HG02623 (cell line): ENCODE data around the gene DDX56.

ENCODE experiments used
- ATAC-seq: cut with Tn5 transposase; IDR thresholded peaks from one replicate; pipeline ENCODE4 v1.9.1; 2021; ENCODE audit warnings: moderate library complexity; ENCODE audit not compliant: unreplicated experiment

Gene DDX56, protein sequence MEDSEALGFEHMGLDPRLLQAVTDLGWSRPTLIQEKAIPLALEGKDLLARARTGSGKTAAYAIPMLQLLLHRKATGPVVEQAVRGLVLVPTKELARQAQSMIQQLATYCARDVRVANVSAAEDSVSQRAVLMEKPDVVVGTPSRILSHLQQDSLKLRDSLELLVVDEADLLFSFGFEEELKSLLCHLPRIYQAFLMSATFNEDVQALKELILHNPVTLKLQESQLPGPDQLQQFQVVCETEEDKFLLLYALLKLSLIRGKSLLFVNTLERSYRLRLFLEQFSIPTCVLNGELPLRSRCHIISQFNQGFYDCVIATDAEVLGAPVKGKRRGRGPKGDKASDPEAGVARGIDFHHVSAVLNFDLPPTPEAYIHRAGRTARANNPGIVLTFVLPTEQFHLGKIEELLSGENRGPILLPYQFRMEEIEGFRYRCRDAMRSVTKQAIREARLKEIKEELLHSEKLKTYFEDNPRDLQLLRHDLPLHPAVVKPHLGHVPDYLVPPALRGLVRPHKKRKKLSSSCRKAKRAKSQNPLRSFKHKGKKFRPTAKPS

DNA sequence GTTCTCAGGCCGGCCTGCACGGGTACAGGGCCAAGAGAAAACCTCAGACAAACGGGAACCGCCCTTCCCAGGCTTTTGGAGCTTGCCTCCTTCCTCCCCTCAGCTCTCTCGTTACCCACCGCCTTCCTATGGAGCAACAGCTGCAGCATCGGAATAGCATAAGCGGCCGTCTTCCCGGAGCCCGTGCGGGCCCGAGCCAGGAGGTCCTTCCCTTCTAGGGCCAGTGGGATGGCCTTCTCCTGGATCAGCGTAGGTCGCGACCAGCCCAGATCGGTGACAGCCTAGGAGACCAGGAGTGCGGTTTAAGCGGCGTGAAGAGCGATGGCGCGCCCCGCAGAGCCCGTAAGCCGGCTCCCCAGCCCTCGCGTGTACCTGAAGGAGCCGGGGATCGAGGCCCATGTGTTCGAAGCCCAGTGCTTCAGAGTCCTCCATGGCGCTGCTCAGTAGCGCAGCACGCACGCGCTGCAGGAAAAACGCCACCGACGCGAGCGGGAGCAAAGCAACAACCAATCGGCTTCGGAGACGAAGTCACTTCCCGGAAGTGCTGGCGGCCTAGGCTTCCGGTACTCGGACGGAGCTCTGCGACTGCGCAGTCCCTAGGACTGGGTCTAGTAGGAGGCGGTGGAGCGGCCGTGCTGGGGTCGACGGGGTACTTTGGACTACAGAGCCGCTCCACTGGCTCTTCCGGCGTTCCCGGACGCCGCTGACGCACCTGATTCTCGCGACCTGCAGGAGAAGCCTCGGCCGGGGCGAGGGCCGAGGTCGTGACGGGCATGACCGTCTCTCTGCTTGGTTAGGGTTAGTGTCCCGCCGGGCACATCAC, at the start of gene DDX56:
Gene DDX56 (minus strand): TSS at position 445 of the 823 bp plus-strand sequence. CDS start 13 bp downstream, at position 432.
- peak; percentile 95 for ATAC-seq

DNA sequence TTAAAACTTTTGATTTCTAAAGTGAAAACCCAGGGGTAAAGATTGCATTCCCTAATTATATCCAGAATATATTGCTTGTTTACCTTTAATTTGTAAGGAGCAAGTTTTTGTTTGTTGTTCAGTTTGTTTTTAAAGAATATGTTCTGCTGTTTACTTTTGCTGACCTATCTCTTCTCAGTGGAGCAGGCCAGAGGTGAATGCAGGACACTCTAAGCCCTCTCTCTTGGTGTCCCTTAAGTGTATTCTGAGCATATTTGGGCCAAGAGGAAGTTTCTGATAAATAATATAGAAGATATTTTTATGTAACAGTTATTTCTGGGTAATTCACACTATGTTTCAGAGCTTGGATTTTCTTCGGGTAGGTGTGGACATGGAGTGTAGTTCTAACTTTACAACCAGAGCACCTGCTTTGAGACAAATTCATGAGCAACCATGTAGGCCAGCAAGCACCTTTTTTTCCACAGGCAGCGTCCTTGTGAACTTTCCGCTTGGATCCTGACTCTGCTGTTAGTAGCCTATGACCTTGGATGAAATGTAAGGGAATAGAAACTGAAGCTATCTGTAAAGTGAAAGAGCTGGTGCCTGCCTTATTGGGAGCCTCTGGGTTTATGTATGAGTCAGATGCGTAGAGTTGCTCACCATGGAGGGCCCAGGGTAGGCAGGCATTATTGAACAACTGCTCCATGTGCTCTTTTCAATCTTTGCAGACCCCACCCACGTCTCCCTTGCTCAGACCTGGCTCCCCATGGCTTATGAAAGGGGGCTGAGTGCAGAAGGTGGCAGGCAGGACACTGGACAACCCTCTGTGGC, 48.8 kb upstream of the DDX56 start:
- ATAC-seq, result peak; percentile 61

DNA sequence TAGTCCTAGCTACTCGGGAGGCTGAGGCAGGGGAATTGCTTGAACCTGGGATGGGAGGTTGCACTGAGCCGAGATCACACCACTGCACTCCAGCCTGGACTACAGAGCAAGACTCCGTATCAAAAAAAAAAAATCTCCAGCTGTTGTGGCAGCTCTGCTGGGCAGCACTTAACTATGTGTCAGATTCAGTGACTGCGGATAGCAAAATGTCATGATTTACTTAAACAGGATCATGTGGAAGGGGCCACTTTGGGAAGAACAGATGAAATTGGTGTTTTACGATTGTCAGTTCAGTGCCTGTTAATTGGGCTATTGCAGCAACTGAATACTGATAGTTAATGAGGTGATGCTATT, 48.0 kb upstream of the DDX56 start:
- no peak for ATAC-seq

DNA sequence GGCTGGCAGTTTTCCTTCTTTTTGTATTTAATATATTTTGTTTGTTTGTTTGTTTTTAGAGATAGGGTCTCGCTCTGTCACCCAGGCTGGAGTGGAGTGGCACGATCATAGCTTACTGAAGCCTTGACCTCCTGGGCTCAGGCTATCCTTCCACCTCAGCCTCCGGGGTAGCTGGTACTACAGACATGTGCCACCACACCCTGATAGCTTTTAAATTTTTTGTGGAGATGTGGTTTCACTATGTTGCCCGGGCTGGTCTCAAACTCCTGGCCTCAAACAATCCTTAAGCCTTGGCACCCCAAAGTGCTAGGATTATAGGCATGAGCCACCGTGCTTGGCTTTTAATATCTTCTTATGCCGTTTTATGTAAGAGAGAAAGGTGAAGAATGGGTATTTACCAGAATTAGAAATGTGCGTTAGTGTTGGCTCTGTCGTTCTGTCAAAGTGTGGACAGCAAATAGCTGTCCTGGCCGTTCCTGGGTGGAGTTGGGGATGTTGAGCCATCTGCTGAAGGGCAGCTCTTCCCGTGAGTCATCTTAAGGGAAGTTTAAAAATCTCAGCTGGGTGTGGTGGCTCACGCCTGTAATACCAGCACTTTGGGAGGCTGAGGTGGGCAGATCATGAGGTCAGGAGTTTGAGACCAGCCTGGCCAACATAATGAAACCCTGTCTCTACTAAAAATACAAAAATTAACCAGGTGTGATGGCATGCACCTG, 47.5 kb upstream of the DDX56 start:
- no peak for ATAC-seq

DNA sequence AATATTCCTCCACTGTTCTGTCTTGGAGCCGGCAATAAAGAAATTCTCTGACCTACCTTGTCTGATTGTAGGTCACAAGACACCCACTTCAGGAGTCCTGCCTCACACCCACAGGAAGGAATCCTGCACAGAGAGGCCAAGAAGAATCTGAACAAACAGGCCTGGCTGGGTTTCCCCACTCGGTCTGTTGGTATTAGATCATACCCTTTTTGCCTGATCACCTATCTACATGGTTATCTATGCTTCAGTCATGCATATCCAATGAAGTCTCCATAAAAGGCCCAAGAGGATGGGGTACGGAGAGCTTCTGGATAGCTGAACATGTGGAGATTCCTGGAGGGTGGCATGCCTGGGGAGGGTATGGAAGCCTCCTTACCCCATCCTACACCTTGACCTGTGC, 45.0 kb upstream of the DDX56 start:
- ATAC-seq, result no peak

DNA sequence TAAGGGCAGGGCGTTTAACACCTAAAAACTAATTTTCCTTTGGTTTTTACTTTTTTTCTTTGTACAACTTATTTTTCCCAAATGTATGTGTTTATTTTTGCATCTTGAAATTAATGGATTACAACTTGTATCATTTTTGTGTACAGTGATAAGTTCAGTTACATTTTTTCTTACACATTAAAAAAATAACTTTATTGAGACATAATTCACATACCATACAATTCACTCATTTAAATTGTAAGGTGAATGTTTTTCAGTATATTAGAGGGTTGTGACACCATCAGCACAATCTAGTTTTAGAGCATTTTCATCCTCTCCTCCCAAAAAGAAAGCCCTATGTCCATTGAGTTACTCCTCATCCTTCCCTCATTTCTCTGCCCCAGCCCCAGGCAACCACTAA, 44.3 kb upstream of the DDX56 start:
- no peak for ATAC-seq

DNA sequence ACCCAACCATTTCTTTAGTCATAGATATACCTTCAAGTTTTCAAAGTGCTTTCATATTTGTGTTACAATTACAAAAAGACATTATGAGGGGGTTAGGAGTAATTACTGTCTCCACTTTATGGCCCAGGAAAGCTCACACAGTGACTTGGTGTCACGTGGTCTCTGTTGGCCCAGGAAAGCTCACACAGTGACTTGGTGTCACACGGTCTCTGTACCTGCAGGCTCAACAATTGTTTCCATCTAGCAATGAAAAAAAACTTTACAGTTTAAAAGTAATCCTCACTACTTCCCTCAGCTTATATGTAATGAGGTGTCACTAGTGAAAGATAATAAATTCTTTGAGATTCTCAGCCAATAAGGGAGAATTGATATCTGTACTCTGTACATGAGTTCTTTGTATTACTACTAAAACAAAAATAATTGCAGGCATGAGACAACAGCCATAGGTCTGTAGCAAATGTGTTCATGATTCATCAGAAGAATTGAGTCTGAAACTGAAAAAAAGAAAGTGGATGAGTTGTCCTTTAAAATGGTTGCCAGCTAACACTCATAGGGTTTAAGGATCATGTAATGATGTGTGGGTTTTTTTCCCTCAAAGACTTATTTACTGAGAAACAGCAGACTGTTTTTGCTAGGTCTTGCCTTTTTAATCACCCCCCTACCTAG, 43.6 kb upstream of the DDX56 start:
- ATAC-seq, result no peak

DNA sequence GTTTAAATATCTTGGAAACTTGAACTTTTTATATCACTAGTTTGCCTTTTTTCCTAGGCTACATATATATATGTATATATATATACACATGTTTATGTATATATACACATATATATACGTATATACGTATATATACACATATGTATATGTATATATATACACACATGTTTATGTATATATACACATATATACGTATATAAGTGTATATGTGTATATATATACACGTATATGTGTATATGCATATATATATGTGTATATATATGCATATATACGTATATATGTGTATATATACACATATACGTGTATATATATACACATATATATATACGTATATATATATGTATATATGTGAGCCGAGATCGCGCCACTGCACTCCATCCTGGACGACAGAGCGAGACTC, 42.8 kb upstream of the DDX56 start:
- no peak for ATAC-seq

DNA sequence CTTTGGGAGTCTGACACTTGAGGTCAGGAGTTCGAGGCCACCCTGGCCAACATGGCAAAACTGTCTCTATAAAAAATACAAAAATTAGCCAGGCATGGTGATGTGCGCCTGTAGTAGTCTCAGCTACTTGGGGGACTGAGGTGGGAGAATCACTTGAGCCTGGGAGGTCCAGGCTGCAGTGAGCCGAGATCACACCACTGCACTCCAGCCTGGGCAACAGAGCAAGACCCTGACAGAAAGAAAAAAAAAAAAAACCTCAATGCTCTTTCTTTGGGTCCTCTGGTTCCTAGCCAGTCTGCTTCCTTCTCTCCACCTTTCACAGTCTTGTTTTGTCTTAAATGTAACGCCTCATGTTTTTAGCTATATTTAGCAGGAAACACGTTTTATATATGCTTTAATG, 42.1 kb upstream of the DDX56 start:
- no peak for ATAC-seq

DNA sequence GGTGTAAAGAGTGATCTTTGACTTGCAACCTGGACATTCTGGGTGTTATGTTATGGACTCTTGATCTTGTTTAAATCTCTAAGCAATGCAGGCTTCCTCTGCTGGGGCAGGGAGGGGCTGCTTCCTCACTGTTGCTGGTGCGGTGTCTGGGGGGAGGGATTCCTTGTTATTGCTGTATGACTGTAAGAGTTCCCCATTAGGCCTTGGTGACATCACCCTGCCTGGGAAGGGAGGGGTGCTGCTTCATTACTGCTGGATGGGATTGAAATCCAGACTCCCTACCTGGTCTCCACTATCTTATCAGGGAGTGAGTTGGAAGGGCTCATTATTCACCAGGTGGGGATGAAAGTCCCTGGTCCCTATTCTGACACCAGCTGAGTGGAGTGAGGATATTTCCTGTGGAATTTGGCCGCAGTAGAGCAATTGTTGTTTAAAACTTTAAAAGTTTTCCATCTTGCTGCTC, 41.5 kb upstream of the DDX56 start:
- ATAC-seq, result no peak

DNA sequence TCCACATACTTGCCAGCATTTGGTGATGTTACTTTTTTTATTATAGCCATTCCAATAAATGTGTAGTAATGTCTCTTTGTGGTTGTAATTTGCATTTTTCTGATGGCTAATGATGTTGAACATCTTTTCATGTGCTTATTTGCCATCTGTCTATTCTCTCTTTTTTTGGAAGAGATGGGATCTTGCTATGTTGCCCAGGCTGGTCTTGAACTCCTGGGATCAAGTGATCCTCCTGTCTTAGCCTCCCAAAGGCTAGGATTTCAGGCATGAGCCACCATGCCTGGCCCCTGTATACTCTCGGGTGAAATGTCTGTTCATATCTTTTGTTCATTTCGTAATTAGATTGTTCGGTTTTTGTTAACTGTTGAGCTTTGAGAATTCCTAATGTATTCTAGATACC, 36.1 kb upstream of the DDX56 start:
- no peak for ATAC-seq

DNA sequence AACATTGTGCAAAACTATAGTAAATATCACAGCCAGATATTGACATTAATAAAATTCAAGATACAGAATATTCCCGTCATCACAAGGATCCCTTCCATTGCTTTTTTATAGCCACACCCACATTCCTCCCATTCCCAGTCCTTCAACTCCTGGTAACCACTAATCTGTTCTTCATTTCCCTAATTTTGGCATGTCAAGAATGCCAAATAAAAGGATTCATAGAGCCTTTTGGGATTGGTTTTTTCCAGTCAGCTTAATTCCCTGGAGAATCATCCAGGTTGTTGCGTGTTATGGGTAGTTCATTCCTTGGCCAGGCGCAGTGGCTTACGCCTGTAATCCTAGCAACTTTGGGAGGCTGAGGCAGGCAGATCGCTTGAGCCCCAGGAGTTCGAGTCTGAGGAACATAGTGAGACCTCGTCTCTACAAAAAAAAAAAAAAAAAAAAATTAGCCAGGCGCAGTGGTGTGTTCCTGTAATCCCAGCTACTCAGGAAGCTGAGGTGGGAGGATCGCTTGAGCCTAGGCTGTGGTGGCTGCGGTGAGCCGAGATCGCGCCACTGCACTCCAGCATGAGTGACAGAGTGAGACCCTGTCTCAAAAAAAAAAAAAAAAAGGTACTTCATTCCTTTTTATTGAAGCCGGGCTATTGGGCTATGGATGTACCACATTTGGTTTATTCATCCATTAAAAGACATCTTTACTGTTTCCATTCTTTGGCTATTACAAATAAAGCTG, 35.4 kb upstream of the DDX56 start:
- no peak for ATAC-seq

DNA sequence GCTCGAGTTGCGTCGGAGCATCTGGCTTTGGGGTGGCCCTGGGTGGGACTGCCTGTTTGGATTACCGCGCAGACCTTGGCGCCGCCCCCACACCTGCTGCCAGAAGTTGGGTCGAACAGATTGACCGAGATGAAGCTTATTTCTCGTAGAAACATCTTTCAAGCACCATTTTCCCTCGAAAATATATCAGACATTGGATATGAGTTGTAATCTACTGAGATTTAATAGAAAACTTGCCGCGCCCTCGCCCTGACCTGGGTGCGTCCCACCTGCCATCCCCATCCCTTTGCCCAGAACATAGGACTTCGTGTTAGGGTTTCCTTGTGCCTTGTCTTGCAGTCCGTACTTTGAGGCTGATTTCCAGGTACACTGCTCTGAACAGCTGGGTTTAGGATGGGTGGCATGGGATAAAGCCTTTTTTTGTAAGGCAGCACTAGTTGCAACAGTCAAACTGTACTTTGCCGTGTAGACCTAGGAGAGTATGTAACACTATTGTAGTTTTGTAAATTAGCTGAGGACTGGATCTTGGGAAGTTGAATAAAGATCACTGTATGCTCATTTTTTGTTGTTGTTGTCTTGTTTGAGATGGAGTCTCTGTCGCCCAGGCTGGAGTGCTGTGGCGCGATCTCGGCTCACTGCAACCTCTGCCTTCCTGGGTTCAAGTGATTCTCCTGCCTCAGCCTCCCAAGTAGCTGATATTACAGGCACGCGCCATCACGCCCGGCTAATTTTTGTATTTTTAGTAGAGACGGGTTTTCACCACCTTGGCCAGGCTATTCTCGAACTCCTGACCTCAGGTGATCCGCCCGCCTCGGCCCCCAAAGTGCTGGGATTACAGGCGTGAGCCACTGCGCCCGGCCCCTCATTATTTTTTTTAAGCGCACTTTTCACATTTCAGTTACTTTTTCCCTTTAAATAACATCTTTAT, 33.7 kb upstream of the DDX56 start:
- ATAC-seq, result no peak

DNA sequence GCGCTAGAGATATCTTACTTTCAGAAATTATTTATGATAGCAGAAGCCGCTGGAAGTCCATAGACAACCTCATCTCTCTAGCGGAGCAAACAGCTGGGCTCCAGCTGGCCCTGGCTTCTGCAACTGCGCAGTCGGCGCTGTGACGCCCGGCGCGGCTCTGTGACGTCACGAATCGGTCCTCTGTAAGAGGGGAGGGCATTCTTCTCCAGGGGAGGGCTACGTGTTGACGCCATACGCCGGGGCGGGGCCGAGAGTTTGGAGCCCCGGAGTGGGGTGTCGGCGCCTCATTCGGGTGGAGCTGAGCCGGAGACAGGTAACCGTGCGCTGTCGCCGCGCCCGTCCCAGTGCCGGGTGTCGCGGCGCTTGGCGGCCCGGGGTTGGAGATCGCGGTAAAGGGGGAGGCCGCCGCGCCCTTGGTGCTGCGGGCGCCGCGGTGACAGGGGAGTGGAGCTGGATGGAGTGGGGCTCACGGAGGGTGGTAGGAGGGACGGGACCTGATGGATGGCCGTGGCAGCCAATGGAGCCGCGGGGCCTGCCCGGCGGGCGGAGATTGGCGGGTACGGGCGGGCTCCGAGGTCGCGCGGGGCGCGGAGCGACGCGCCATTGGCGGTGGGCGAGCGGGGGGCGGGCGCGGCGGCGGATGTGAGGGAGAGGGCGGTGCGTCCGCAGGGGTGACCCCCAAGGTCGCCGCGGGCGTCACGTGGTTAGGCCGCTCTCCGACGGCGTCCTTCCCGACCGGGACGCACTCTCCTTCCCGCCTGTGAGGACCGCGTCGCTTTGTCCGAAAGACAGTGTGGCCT, 32.8 kb upstream of the DDX56 start, which contains the start of gene OGDH:
Gene OGDH (plus strand): TSS at position 287 of the 800 bp plus-strand sequence. CDS start 17,717 bp downstream, outside the sequence.
- peak; percentile 91 for ATAC-seq

DNA sequence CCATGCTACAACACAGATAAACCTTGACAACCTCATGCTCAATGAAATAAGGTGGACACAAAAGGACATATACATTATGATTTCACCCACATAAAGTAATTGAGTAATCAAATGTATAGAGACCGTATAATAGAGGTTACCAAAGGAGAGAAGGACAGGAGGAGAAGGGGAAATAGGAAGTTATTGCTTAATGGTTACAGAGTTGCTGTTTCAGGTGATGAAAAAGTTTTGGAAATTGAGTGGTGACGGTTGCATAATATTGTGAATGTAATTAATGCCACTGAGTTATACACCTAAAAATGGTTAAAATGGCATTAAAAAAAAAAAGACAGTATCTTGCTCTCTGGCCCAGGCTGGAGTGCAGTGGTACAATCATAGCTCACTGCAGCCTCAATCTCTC, 31.2 kb upstream of the DDX56 start:
- no peak for ATAC-seq

DNA sequence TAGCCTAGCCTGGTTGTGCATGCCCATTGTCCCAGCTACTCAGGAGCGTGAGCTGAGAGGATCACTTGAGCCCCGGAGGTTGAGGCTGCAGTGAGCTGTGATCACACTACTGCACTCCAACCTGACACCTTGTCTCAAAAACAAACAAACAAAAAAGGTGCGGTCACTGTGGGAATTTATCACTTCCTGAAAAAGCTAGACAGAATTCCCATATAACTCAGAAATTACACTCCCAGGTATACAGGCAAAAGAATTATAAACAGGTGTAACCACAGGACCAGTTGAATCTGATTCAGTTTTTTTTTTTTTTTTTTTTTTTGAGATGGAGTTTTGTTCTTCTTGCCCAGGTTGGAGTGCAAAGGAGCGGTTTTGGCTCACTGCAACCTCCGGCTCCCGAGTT, 29.5 kb upstream of the DDX56 start:
- no peak for ATAC-seq

DNA sequence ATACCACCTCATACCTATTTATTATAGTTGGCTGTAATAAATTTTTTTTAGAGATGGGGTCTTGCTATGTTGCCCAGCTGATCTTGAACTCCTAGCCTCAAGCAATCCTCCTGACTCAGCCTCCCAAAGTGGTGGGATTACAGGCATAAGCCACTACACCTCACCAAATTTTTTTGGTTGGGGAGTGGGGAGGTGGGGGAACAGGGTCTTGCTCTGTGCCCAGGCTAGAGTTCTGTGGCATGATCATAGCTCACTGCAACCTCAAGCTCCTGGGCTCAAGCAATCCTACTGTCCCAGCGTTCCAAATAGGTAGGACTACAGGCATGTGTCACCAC, 28.8 kb upstream of the DDX56 start:
- ATAC-seq, result no peak
